Central memory CD8-positive, alpha-beta T cell (primary cell): ENCODE results near the gene DNMT3A.
"Not testable (repeated sequence)": the region's sequence is repeated elsewhere in the genome, so short reads cannot be mapped to it uniquely, and the experiment has no call there.

Experiments used
- ATAC-seq: fragments of 150-1000 bp; cut with Tn5 transposase; replicated peaks from 2 replicates; pipeline ENCODE4 v1.10.0; 2022; ENCODE audit warnings: mild to moderate bottlenecking, moderate FRiP score, moderate number of reproducible peaks; ENCODE audit not compliant: poor library complexity, severe bottlenecking; ENCODE audit errors: extremely low read depth
- DNase-seq, 2 donors: peaks; one replicate each; pipeline ENCODE4 v3.0.0; 2021; ENCODE audit warnings: low spot score in 2 of 2
- H3K27ac Mint-ChIP-seq: one replicate; pipeline ENCODE4 v1.8.0; 2022; ENCODE audit warnings: low read depth, mild to moderate bottlenecking, moderate library complexity, mixed read lengths
- H3K27me3 Mint-ChIP-seq: one replicate; pipeline ENCODE4 v1.8.0; 2022; ENCODE audit warnings: mixed read lengths
- H3K36me3 Mint-ChIP-seq: one replicate; pipeline ENCODE4 v1.8.0; 2022; ENCODE audit warnings: mild to moderate bottlenecking, moderate library complexity, mixed read lengths; ENCODE audit not compliant: insufficient read depth
- H3K4me1 Mint-ChIP-seq: one replicate; pipeline ENCODE4 v1.8.0; 2022; ENCODE audit warnings: mixed read lengths
- H3K4me3 Mint-ChIP-seq: one replicate; pipeline ENCODE4 v1.8.0; 2022; ENCODE audit warnings: mild to moderate bottlenecking, moderate library complexity, mixed read lengths
- H3K9me3 Mint-ChIP-seq: one replicate; pipeline ENCODE4 v1.8.0; 2022; ENCODE audit warnings: mixed read lengths

The DNMT3A gene

GRCh38 chr2:25210923-25211322, 130.8 kb downstream of the DNMT3A start:
- not testable (repeated sequence) for DNase-seq, H3K9me3 Mint-ChIP-seq, ATAC-seq, H3K27ac Mint-ChIP-seq, H3K27me3 Mint-ChIP-seq, H3K36me3 Mint-ChIP-seq
- peak overlapping the region; percentile 20 for H3K4me3 Mint-ChIP-seq
- peaks cover 17% of the 10 kb centered on the region for H3K4me1 Mint-ChIP-seq

DNA sequence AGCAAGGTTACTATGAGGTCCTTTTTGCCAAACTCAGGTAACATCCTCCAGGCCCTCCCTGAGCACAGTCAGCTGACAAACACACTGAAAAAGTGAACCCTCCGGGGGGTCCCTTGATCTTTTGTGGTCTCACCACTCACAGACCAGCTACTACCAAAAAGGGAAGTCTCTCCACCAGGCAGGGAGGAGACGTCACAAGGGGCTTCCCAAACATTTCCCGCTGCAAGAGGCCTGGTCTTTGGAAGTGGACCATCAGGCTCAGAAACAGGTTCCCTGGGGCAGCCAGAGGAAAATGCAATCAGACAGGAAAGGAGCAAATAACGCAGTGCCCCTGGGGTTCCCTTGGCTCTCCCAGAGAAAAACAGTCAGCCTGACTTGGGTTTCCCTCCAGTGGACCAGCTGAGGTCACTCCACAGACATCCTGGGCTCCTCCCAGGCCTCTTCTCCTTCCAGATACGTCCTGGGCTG, 134.6 kb downstream of the DNMT3A start:
- DNase-seq (no peak), ATAC-seq (no peak)
- no peak overlapping the region for H3K27ac Mint-ChIP-seq

DNA sequence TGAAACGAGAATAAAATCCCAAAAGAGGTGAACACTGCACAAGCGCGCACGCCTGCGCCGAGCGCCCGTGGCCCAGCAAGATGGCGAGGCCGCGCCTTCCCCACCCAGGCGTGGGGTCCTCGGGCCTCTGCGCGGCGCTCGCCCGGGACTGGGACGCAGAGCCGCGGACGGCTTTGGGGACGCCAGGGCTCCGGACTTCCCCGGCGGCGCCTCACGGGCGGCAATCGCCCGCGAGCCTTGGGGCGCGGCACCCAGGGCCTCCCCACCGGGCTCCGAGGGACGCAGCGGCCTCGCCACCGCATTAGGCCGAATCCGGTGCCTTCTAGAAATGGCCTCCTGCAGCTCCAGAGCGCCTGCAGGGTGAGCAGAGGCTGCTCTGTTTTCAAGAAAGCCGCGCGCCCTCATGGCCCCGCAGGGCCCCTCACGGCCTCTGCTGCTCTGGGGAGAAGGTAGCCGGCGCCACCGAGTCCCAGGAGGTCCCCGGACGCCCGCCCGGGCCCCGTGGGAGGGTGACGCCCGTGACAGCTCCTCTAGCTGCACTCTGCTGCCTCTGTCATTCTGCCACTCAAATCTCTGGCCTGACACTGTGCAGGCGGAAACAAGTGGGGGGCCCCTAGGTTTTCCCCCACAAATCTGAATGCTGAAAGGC, 137.4 kb downstream of the DNMT3A start:
- DNase-seq = no peak
- Mint-ChIP-seq H3K4me1 (peaks cover 2% of the 10 kb centered on the region), H3K4me3 (no peak overlapping the region), H3K9me3 (no peaks in the 10 kb centered on the region), H3K27ac (no peak overlapping the region), H3K27me3 (no peaks in the 10 kb centered on the region), H3K36me3 (no peaks in the 10 kb centered on the region)
- peak; percentile 36 for ATAC-seq

More for the DNA sequence above, 134.6 kb downstream of the DNMT3A start:
- Mint-ChIP-seq H3K27me3 (no peaks in the 10 kb centered on the region), H3K9me3 (no peaks in the 10 kb centered on the region), H3K4me1 (peaks cover 11% of the 10 kb centered on the region), H3K4me3 (no peak overlapping the region), H3K36me3 (no peaks in the 10 kb centered on the region)

GRCh38 chr2:25202275-25202674, 139.4 kb downstream of the DNMT3A start:
- Mint-ChIP-seq H3K27ac (no peak overlapping the region), H3K36me3 (peaks cover 2% of the 10 kb centered on the region), H3K4me1 (no peaks in the 10 kb centered on the region), H3K4me3 (no peak overlapping the region), H3K27me3 (no peaks in the 10 kb centered on the region), H3K9me3 (no peaks in the 10 kb centered on the region)
- ATAC-seq (no peak), DNase-seq (no peak)

- Mint-ChIP-seq H3K9me3 (no peaks in the 10 kb centered on the region), H3K27me3 (no peaks in the 10 kb centered on the region), H3K36me3 (peaks cover 2% of the 10 kb centered on the region), H3K27ac (no peak overlapping the region), H3K4me3 (no peak overlapping the region), H3K4me1 (no peaks in the 10 kb centered on the region)
- DNase-seq (no peak), ATAC-seq (no peak)
These were observed 139.9 kb downstream of the DNMT3A start for GRCh38 chr2:25201794-25202193.

DNA sequence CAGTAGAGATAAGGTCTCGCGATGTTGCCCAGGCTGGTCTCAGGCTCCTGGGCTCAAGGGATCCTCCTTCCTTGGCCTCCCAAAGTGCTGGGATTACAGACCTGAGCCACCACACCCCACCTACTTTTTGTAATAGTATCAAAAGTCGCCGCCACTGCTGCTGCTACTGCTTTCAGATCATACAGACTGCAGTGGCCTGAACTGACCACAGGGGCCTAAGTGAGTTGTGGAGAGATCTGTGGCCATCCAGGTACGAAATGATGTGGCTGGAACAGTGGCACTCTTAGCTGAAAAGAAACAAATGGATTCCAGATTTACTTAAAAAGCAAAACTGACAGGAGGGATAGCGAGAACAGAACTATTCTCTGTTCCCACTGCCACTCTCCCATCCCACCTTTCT, 140.5 kb downstream of the DNMT3A start:
- Mint-ChIP-seq H3K36me3 (peaks cover 2% of the 10 kb centered on the region), H3K27ac (no peak overlapping the region), H3K9me3 (no peaks in the 10 kb centered on the region), H3K4me1 (peaks cover 2% of the 10 kb centered on the region), H3K27me3 (no peaks in the 10 kb centered on the region), H3K4me3 (no peak overlapping the region)
- DNase-seq = no peak
- no peak for ATAC-seq

DNA sequence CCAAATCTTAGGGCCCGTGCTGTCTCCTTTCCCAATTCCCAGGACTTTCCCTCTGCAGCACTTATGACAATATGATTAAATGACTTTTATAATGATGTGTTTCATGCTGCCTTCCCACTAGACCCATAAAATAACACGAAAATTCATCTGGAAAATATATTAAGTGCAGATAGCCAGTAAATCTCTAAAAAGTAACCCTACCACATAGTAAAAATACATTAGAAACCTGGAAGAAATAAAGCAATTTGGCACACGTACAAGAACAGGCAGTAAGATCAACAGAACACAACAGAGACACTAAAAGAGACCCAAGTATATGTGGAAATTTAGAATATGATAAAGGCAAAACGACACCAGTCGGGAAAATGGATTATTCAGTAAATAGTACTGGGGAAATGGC, 143.1 kb downstream of the DNMT3A start:
- peaks cover 2% of the 10 kb centered on the region for H3K36me3 Mint-ChIP-seq
- H3K27ac Mint-ChIP-seq = no peak overlapping the region
- no peaks in the 10 kb centered on the region for H3K27me3 Mint-ChIP-seq
- no peaks in the 10 kb centered on the region for H3K9me3 Mint-ChIP-seq
- H3K4me1 Mint-ChIP-seq = peaks cover 5% of the 10 kb centered on the region
- no peak for ATAC-seq
- H3K4me3 Mint-ChIP-seq = no peak overlapping the region
- no peak for DNase-seq

- Mint-ChIP-seq H3K27me3 (no peaks in the 10 kb centered on the region), H3K27ac (no peak overlapping the region), H3K9me3 (no peaks in the 10 kb centered on the region), H3K4me1 (peaks cover 5% of the 10 kb centered on the region), H3K36me3 (peaks cover 2% of the 10 kb centered on the region), H3K4me3 (no peak overlapping the region)
- ATAC-seq = no peak
- no peak for DNase-seq
These were observed 143.6 kb downstream of the DNMT3A start for GRCh38 chr2:25198209-25198525.

GRCh38 chr2:25197336-25198208, 144.2 kb downstream of the DNMT3A start:
- no peak for ATAC-seq
- Mint-ChIP-seq H3K27ac (no peak overlapping the region), H3K9me3 (no peaks in the 10 kb centered on the region), H3K36me3 (peaks cover 2% of the 10 kb centered on the region), H3K4me3 (no peak overlapping the region), H3K4me1 (peaks cover 5% of the 10 kb centered on the region), H3K27me3 (no peaks in the 10 kb centered on the region)
- DNase-seq = no peak

DNA sequence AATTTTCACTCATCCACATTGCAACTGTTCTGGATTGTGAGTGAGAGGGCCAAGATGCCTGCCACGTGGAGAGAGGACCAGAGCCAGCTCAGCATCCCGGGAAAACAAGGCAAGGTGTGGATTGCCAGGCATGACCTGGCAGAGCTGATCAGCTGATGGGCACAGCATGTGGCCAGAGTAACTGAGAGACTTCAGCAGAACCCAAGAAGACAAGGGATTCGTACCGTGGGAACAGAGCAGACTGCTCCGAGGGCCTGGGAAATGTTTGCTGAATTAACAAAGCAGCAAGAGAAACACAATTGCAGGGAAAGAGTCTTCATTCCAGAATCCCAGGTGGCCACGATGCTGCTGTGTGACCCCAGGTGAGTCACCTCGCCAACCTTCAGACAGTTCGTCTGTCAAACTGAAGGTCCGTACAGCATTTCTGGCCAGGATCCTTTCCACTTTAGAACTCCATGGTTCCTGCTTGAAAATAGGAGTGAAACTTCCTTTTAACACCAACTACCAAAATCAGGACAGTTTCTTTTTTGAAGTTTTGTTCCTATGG, 147.1 kb downstream of the DNMT3A start:
- Mint-ChIP-seq H3K9me3 (no peaks in the 10 kb centered on the region), H3K4me3 (no peak overlapping the region), H3K27ac (no peak overlapping the region), H3K27me3 (no peaks in the 10 kb centered on the region), H3K36me3 (peaks cover 2% of the 10 kb centered on the region), H3K4me1 (peaks cover 5% of the 10 kb centered on the region)
- ATAC-seq (no peak), DNase-seq (no peak)

GRCh38 chr2:25190536-25190935, 151.2 kb downstream of the DNMT3A start:
- Mint-ChIP-seq H3K4me1 (no peaks in the 10 kb centered on the region), H3K9me3 (no peaks in the 10 kb centered on the region), H3K36me3 (no peaks in the 10 kb centered on the region), H3K27ac (no peak overlapping the region), H3K4me3 (no peak overlapping the region), H3K27me3 (peaks cover 9% of the 10 kb centered on the region)
- ATAC-seq = no peak
- no peak for DNase-seq

DNA sequence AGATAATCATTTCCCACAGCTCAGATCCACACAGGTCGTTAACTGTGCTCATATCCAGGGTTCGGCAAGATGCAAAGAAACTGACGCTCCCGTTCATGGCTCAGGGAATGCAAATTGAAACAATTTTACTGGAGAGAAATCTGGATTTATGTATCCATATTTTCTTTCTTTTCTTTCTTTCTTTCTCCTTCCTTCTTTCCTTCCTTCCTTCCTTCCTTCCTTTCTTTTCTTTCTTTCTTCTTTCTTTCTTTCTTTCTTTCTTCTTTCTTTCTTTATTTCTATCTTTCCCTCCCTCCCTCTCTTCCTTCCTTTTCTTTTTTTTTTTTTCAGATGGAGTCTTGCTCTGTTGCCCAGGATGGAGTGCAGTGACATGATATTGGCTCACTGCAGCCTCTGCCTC, 153.3 kb downstream of the DNMT3A start:
- H3K27ac Mint-ChIP-seq = no peak overlapping the region
- H3K9me3 Mint-ChIP-seq = no peaks in the 10 kb centered on the region
- DNase-seq (no peak), ATAC-seq (no peak)
- no peaks in the 10 kb centered on the region for H3K4me1 Mint-ChIP-seq
- no peaks in the 10 kb centered on the region for H3K36me3 Mint-ChIP-seq
- H3K4me3 Mint-ChIP-seq = no peak overlapping the region
- H3K27me3 Mint-ChIP-seq = peaks cover 9% of the 10 kb centered on the region
